Cardiac septum (tissue), 1 donor: Measurements from ENCODE around the gene SNX18. TPM values are rescaled to one million over a fixed set of nuclear protein-coding genes. Genes with fewer than 3 reads are reported as not detected.

Experiments used
- DNase-seq: peaks from one replicate; pipeline ENCODE4 v3.0.0-alpha.2; 2020; ENCODE audit warnings: low spot score
- intact Hi-C: fragments of 100-400 bp; cut with DNase I; formaldehyde crosslinking; loops from one replicate; pipeline ENCODE4 v1.14.0; 2022
- total RNA-seq: library from RNA; stranded (reverse); fragmentation: NEBNext Ultra II Directional; extraction: Animal tissue kit (Norgen Biotek cat#: 25700); gene quantifications from one replicate; pipeline ENCODE4 v1.2.1, GENCODE V29; 2021
- donor health status: DM: no; HTN: no; CAD: no.

Gene SNX18
- total RNA-seq, 1 donor from 2014 or later = 24.2 TPM

DNA sequence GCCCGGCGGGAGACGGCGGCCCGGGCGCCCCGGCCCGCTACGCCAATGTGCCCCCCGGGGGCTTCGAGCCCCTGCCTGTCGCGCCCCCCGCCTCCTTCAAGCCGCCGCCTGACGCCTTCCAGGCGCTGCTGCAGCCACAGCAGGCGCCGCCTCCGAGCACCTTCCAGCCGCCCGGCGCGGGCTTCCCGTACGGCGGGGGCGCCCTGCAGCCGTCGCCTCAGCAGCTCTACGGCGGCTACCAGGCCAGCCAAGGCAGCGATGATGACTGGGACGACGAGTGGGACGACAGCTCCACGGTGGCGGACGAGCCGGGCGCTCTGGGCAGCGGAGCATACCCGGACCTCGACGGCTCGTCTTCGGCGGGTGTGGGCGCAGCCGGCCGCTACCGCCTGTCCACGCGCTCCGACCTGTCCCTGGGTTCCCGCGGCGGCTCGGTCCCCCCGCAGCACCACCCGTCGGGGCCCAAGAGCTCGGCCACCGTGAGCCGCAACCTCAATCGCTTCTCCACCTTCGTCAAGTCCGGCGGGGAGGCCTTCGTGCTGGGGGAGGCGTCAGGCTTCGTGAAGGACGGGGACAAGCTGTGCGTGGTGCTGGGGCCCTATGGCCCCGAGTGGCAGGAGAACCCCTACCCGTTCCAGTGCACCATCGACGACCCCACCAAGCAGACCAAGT lies 723 bp downstream of the SNX18 start:
- intact Hi-C loops = no loop called here
- DNase-seq = peak; percentile 83

- DNase-seq = no peak
Measured at GRCh38 chr5:54518818-54519508, 1.4 kb downstream of the SNX18 start.

DNA sequence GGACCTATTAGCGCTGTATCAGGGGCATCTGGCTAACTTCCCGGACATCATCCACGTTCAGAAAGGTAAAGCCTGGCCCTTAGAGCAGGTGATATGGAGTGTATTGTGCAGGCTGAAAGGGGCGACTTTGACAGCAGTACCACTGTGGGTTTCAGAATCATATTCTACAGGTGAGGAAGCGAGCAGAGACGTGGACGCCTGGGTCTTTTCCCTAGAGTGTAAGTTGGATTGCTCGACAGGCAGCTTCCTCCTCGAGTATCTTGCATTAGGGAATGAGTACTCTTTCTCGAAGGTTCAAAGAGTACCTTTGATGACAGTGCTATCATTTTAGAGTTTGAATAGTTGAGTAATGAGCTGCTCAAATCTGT lies 1.9 kb downstream of the SNX18 start:
- intact Hi-C loops = no loop called here
- DNase-seq = no peak

More at GRCh38 chr5:54518818-54519508, 1.4 kb downstream of the SNX18 start:
- intact Hi-C loops = no loop called here

- intact Hi-C loops = loop anchor here (5.0 kb wide), 3 partner anchors 137 to 197 kb away; no protein-coding TSS in a partner anchor
- DNase-seq = no peak
Measured at GRCh38 chr5:54520438-54520846, 2.9 kb downstream of the SNX18 start.

DNA sequence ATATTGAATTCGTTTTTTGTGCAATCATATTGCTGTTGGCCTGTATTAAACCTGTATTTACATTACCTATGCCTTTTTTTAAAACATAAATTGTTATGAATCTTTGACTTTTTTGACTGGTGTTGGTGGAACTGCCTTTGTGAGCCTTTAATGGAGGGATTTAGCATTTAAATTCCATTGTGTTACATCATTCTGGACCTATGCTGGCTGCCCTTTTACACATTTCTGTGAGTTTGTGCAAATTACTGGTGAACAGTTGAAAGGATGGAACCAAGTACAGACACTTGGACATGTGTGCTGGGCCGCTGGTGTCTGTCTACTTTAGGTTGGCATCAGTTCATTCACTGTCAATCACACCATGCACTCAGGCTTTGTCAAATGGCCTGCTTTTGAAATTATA lies 3.4 kb downstream of the SNX18 start:
- no peak for DNase-seq
- intact Hi-C loops = loop anchor here (5.0 kb wide), 3 partner anchors 136 to 196 kb away; no protein-coding TSS in a partner anchor

- intact Hi-C loops = loop anchor here (5.0 kb wide), 3 partner anchors 135 to 195 kb away; no protein-coding TSS in a partner anchor
- no peak for DNase-seq
Measured at GRCh38 chr5:54521856-54522479, 4.4 kb downstream of the SNX18 start.

GRCh38 chr5:54523534-54523933 lies 6.0 kb downstream of the SNX18 start:
- DNase-seq = no peak
- intact Hi-C loops = loop anchor here (5.0 kb wide), 3 partner anchors 134 to 194 kb away; no protein-coding TSS in a partner anchor

GRCh38 chr5:54524082-54524481 lies 6.5 kb downstream of the SNX18 start:
- intact Hi-C loops = loop anchor here (5.0 kb wide), 3 partner anchors 133 to 193 kb away; no protein-coding TSS in a partner anchor
- no peak for DNase-seq

DNA sequence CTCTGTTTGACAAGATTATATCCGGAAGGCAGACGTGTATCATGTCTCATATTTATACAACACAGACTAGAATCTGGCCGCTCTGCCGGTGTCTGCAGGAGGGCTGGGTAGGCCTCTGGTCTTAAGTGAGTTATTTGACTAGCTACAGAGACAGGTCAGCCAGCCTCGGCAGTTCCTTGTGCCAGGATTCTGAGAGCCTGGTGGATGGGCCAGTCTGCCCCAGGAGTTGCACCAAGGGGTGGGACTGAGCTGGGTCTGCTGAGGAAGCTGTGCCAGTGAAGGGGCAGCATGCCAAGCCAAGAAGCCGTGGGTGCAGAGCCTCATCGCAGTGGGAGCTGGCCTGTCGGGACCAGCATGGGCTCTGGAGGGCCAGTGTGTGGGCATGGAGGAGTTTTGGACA lies 7.1 kb downstream of the SNX18 start:
- intact Hi-C loops = loop anchor here (5.0 kb wide), 3 partner anchors 133 to 193 kb away; no protein-coding TSS in a partner anchor
- DNase-seq = peak; percentile 79

DNA sequence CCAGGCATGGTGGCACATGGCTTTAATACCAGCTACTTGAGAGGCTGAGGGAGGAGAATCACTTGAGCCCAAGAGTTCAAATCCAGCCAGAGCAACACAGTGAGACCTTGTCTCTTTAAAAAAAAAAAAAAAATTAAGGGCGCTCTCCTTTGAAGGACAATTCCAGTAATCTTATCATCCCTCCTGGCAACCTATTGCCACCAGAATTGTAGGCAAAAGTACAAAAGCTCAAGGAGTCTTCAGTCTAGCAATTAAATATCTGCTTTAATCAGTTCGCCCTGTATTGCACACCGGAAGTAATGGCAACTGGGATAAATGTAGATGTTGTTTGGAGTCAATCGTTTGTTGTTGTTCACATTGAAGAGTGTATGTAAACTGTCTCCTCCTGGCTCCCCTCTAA lies 7.7 kb downstream of the SNX18 start:
- intact Hi-C loops = no loop called here
- DNase-seq = no peak

DNA sequence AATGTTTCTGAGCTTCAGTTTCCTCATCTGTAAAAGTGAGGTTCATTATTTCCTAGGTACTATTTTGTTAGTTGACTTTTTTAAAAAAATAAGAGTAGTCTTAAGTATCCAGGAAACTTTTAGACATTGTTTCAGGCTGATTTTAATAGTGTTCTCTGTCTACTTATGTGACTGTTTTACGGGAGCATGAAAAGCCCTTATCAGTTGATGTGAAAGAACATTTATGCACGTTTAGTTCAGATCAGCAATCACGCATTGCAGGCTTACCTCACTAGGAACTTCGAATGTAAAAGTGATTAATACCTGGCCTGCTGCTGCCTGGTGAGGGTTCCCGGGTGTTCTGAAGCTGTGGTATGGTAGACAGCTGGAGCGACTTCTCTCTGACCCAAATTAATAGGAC lies 8.1 kb downstream of the SNX18 start:
- no peak for DNase-seq
- intact Hi-C loops = no loop called here

DNA sequence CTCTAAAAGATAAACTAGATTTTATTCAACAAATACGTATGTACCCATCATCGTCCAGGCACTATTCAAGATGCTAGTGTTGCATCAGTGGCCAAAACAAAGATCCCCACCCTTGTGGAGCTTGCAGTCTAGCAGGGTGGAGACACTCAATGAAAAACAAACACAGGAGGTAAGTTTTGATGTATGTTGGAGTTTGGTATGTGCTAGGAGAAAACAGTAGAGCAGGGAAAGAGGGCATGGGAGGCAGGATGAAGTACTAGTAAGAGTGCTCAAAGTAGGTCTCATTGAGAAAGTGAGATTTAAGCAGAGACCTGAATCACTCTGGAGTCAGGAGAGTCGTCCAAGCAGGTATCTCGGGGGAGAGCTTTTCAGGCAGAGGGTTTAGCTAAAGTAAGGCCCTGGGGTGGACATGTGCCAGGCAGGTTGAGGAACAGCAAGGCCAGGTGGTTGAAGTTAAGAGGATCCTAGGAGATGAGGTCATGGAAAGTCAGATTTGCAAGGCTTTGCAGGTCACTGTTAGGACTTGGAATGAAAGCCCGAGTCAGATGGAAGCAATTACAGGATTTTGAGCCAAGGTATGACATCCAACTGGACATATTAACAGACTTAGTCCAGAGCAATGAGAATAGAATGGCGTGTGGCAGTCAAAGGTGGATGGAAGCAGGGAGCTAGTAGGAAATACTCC lies 9.2 kb downstream of the SNX18 start:
- intact Hi-C loops = no loop called here
- no peak for DNase-seq

DNA sequence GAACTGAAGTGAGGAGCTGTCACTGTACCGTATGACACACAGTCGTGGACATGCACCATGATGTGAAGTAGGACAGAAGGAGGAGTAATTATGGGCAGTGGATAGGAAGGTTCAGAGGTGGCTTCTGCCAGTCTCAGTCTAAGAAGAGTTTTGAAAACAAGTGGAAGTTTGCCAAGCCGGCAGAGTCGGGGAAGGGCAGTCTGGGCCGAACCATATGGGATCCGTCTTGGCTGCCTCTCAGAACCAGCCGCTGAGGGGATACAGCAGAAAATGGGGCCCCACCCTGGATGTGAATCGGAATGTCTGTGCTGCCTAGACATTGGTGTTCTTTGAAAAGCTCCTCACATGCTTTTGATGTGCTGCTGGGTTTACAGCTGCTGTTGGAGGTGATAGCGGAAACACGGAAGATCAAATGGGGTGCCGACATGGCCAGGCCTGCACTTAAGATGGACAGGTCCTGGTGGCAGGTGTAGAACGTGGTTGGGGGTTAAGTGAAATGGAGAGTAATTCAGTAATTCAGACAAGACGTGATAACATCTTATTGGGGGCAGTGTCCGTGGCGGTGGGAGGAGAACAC lies 11.2 kb downstream of the SNX18 start:
- intact Hi-C loops = no loop called here
- no peak for DNase-seq

GRCh38 chr5:54529565-54529964 lies 12.0 kb downstream of the SNX18 start:
- DNase-seq = no peak
- intact Hi-C loops = no loop called here

- DNase-seq = no peak
- intact Hi-C loops = no loop called here
Measured at GRCh38 chr5:54531546-54531945, 14.0 kb downstream of the SNX18 start.

GRCh38 chr5:54533541-54534190 lies 16.1 kb downstream of the SNX18 start:
- intact Hi-C loops = no loop called here
- no peak for DNase-seq

DNA sequence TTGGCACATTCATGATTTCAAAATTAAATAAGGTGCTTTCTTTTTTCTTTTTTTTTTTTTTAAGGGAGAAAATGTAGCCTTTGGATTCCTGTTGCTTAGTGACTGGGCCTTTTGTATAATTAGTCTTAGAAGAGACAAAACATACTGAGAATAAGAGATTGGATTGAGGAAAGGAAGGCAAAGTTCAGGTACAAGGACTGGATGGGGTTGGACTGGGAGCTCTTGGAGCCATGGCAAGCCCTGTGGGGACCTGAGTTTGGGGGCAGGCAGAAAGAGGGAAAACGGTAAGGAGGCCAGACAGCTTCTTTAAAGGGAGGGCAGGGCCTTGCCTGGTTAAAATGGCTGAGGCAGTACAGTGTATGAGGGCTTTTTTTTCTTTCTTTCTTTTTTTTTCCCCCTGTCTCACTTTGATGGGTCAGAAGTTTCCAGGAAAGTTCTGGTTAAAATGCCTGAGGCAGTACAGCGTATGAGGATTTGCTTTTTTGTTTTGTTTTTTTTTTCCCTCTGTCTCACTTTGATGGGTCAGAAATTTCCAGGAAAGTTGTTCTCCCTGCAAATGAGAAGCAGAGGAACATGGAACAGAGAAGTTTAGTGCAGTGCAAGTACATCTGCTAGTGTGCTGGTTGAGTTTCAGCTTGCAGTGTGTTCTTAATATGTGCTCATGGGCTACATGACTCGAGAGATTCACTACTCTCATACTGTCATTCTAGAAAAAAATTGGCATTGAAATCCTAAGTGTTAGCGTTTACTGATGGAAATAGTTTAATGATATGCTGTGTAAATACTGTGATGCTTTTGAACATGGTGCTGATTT lies 16.8 kb downstream of the SNX18 start:
- intact Hi-C loops = no loop called here
- no peak for DNase-seq

DNA sequence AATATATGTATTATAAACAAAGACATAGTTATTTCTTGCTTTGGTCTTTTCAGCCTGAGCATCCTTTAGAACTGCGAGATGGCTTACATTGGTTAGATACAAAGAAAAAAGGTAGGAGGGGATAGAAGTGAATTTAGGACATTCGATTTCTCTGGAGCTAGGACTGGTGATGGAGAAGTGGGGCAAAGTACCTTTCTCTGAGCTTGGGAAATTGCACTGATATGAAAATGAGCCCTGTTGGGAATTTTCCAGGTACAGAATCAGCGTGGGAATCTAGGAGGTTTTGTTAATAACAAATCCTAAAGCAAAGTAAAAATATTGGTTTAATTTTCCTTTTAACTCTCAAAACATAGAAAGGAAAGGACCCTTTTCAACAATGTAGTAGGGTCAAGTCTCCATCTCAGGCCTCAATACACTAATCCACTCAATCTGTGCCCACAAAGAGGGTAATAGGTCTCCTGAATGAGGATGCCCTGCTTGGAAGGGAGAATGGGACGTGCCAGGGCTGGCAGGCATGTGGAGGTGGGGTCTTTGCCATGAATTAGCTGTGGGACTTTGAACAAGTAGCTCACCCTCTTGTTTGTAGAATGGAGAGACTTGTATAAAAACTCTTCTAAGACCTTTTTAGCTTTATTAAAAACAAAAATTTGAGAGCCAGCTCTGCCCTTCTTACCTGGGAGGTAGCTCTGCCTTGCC lies 17.7 kb downstream of the SNX18 start:
- no peak for DNase-seq
- intact Hi-C loops = no loop called here
